ENCODE data around the gene SSB. TPM values are rescaled to one million over a fixed set of nuclear protein-coding genes. Genes with fewer than 3 reads are reported as not detected.

Gene SSB
- total and polyA plus RNA-seq, 2 of the 13 experiments (the other 11 are each of a cell fraction or from before 2014, with no cell fraction given) = 109 to 208 TPM

- TF ChIP-seq AGO1 (IDR thresholded peaks at IDR 0.05; ENCODE audit: low read depth, low read length, poor library complexity, severe bottlenecking) (peak; percentile 59), FOXO1 (CRISPR knock-in tag; IDR thresholded peaks at IDR 0.05) (peak; percentile 74), BHLHE40 (IDR thresholded peaks at IDR 0.05; ENCODE audit: low read length) (peak; percentile 84), XBP1 (CRISPR knock-in tag; IDR thresholded peaks at IDR 0.05) (no peak), TBL1XR1 (IDR thresholded peaks at IDR 0.05; ENCODE audit: borderline replicate concordance, low read length, partially characterized antibody) (peak; percentile 69), ELF3 (CRISPR knock-in tag; IDR thresholded peaks at IDR 0.05) (peak; percentile 96), HES4 (CRISPR knock-in tag; IDR thresholded peaks at IDR 0.05; ENCODE audit: borderline replicate concordance) (peak; percentile 78), CBX1 (IDR thresholded peaks at IDR 0.05; ENCODE audit: low read depth) (peak; percentile 92), ZNF3 (CRISPR knock-in tag; IDR thresholded peaks at IDR 0.05) (no peak), RELA (CRISPR knock-in tag; IDR thresholded peaks at IDR 0.05) (no peak), ZNF329 (CRISPR knock-in tag; IDR thresholded peaks at IDR 0.05; ENCODE audit: low read depth) (peak; percentile 69; the same call in 1 of the 2 replicates), SIN3A (IDR thresholded peaks at IDR 0.05; ENCODE audit: borderline replicate concordance, low read depth, low read length) (peak; percentile 87; the same call in 1 of the 2 replicates), CHD4 (IDR thresholded peaks at IDR 0.05; ENCODE audit: borderline replicate concordance, low read length) (no peak), ZBTB7A (CRISPR knock-in tag; IDR thresholded peaks at IDR 0.05) (peak; percentile 63), SMARCE1 (IDR thresholded peaks at IDR 0.05; ENCODE audit: borderline replicate concordance) (no peak), ZSCAN9 (CRISPR knock-in tag; IDR thresholded peaks at IDR 0.05; ENCODE audit: borderline replicate concordance) (peak; percentile 75; the same call in 1 of the 2 replicates), AGO2 (optimal IDR thresholded peaks at IDR 0.05; ENCODE audit: low read depth, low read length) (peak; percentile 67), TMF1 (CRISPR knock-in tag; IDR thresholded peaks at IDR 0.05; ENCODE audit: low read depth) (peak; percentile 50; the same call in 1 of the 2 replicates)
- TF ChIP-seq, protein P1, sequence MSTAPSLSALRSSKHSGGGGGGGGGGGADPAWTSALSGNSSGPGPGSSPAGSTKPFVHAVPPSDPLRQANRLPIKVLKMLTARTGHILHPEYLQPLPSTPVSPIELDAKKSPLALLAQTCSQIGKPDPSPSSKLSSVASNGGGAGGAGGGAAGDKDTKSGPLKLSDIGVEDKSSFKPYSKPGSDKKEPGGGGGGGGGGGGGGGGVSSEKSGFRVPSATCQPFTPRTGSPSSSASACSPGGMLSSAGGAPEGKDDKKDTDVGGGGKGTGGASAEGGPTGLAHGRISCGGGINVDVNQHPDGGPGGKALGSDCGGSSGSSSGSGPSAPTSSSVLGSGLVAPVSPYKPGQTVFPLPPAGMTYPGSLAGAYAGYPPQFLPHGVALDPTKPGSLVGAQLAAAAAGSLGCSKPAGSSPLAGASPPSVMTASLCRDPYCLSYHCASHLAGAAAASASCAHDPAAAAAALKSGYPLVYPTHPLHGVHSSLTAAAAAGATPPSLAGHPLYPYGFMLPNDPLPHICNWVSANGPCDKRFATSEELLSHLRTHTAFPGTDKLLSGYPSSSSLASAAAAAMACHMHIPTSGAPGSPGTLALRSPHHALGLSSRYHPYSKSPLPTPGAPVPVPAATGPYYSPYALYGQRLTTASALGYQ (CRISPR knock-in tag; IDR thresholded peaks at IDR 0.05) = no peak; the same call in 1 of the 2 replicates
- TF ChIP-seq, protein P2, sequence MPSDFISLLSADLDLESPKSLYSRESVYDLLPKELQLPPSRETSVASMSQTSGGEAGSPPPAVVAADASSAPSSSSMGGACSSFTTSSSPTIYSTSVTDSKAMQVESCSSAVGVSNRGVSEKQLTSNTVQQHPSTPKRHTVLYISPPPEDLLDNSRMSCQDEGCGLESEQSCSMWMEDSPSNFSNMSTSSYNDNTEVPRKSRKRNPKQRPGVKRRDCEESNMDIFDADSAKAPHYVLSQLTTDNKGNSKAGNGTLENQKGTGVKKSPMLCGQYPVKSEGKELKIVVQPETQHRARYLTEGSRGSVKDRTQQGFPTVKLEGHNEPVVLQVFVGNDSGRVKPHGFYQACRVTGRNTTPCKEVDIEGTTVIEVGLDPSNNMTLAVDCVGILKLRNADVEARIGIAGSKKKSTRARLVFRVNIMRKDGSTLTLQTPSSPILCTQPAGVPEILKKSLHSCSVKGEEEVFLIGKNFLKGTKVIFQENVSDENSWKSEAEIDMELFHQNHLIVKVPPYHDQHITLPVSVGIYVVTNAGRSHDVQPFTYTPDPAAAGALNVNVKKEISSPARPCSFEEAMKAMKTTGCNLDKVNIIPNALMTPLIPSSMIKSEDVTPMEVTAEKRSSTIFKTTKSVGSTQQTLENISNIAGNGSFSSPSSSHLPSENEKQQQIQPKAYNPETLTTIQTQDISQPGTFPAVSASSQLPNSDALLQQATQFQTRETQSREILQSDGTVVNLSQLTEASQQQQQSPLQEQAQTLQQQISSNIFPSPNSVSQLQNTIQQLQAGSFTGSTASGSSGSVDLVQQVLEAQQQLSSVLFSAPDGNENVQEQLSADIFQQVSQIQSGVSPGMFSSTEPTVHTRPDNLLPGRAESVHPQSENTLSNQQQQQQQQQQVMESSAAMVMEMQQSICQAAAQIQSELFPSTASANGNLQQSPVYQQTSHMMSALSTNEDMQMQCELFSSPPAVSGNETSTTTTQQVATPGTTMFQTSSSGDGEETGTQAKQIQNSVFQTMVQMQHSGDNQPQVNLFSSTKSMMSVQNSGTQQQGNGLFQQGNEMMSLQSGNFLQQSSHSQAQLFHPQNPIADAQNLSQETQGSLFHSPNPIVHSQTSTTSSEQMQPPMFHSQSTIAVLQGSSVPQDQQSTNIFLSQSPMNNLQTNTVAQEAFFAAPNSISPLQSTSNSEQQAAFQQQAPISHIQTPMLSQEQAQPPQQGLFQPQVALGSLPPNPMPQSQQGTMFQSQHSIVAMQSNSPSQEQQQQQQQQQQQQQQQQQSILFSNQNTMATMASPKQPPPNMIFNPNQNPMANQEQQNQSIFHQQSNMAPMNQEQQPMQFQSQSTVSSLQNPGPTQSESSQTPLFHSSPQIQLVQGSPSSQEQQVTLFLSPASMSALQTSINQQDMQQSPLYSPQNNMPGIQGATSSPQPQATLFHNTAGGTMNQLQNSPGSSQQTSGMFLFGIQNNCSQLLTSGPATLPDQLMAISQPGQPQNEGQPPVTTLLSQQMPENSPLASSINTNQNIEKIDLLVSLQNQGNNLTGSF (CRISPR knock-in tag; IDR thresholded peaks at IDR 0.05) = 0 out of 2 replicates have a peak, but pooled peaks have one; percentile 92
- TF ChIP-seq, protein P3, sequence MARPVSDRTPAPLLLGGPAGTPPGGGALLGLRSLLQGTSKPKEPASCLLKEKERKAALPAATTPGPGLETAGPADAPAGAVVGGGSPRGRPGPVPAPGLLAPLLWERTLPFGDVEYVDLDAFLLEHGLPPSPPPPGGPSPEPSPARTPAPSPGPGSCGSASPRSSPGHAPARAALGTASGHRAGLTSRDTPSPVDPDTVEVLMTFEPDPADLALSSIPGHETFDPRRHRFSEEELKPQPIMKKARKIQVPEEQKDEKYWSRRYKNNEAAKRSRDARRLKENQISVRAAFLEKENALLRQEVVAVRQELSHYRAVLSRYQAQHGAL (CRISPR knock-in tag; IDR thresholded peaks at IDR 0.05; ENCODE audit: not compliant biosample characterization) = no peak
- TF ChIP-seq, protein P4, sequence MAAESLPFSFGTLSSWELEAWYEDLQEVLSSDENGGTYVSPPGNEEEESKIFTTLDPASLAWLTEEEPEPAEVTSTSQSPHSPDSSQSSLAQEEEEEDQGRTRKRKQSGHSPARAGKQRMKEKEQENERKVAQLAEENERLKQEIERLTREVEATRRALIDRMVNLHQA (CRISPR knock-in tag; IDR thresholded peaks at IDR 0.05) = 0 out of 2 replicates have a peak, but pooled peaks have one; percentile 52
These were observed 26.0 kb downstream of the SSB start, which contains the start of gene METTL5 (continued) for GRCh38 chr2:169824373-169825333.

All from HepG2 (cell line).